WTC11 (cell line): ENCODE data around the gene BTBD9. TPM values are rescaled to one million over a fixed set of nuclear protein-coding genes. Genes with fewer than 3 reads are reported as not detected.

Experiments
- ATAC-seq: fragments of 200-7000 bp; cut with Tn5 transposase; 2 replicates; pipeline ENCODE4 v1.10.0; 2021; ENCODE audit warnings: mild to moderate bottlenecking, moderate library complexity
- CTCF ChIA-PET: fragments of 300-600 bp; sonication (Branson Sonifier 250); formaldehyde crosslinking; loops from one replicate; lab custom pipeline; 2021; ENCODE audit warnings: antibody characterized with exemption; lab: Charles Lee
- POLR2A ChIA-PET: fragments of 350-600 bp; sonication (Branson Sonifier 250); formaldehyde crosslinking; loops from one replicate; lab custom pipeline; 2021; ENCODE audit warnings: antibody characterized with exemption; lab: Charles Lee
- DNase-seq: peaks from one replicate; pipeline ENCODE4 v3.0.0; 2021; ENCODE audit warnings: low spot score
- H3K27ac Mint-ChIP-seq: 2 replicates; pipeline ENCODE4 v1.8.0; 2021; ENCODE audit warnings: mixed read lengths
- H3K27me3 Mint-ChIP-seq: 2 replicates; pipeline ENCODE4 v1.8.0; 2021; ENCODE audit warnings: low read depth, mild to moderate bottlenecking, moderate library complexity, mixed read lengths
- H3K36me3 Mint-ChIP-seq: 2 replicates; pipeline ENCODE4 v1.8.0; 2021; ENCODE audit warnings: mixed read lengths
- H3K4me1 Mint-ChIP-seq: 2 replicates; pipeline ENCODE4 v1.8.0; 2022; ENCODE audit warnings: mixed read lengths
- H3K4me3 Mint-ChIP-seq: 2 replicates; pipeline ENCODE4 v1.8.0; 2021; ENCODE audit warnings: mild to moderate bottlenecking, moderate library complexity, mixed read lengths
- H3K9me3 Mint-ChIP-seq: 2 replicates; pipeline ENCODE4 v1.8.0; 2021; ENCODE audit warnings: mixed read lengths
- AFF4 ChIP-seq: sonication (generic); formaldehyde crosslinking; IDR thresholded peaks from 2 replicates; pipeline ENCODE4 v1.8.1; 2023; ENCODE audit warnings: mild to moderate bottlenecking, missing genetic modification reagents, borderline replicate concordance
- FOXP1 ChIP-seq: sonication (generic); formaldehyde crosslinking; IDR thresholded peaks from 2 replicates; pipeline ENCODE4 v1.8.0; 2022; ENCODE audit warnings: missing genetic modification reagents, mild to moderate bottlenecking, moderate library complexity, borderline replicate concordance
- KAT7 ChIP-seq: sonication (generic); formaldehyde crosslinking; IDR thresholded peaks from 2 replicates; pipeline ENCODE4 v1.8.1; 2023; ENCODE audit warnings: missing genetic modification reagents, mild to moderate bottlenecking, borderline replicate concordance
- NR1H2 ChIP-seq: sonication (generic); formaldehyde crosslinking; IDR thresholded peaks from 2 replicates; pipeline ENCODE4 v1.9.0; 2021; ENCODE audit warnings: mild to moderate bottlenecking, moderate library complexity, missing genetic modification reagents
- ZNF263 ChIP-seq: sonication (generic); formaldehyde crosslinking; IDR thresholded peaks from 2 replicates; pipeline ENCODE4 v1.8.1; 2022; ENCODE audit warnings: low read depth, mild to moderate bottlenecking, moderate library complexity, missing genetic modification reagents
- ZNF416 ChIP-seq: fragments of 250-450 bp; sonication (Bioruptor Pico); IDR thresholded peaks from 2 replicates; pipeline ENCODE4 v1.9.0; 2021; ENCODE audit warnings: mild to moderate bottlenecking, inconsistent platforms
- ZSCAN18 ChIP-seq: fragments of 250-450 bp; sonication (Bioruptor Pico); IDR thresholded peaks from 2 replicates; pipeline ENCODE4 v2.1.2; 2022; ENCODE audit warnings: mild to moderate bottlenecking, moderate library complexity
- total RNA-seq: library from RNA; stranded (reverse); gene quantifications from 3 replicates; pipeline ENCODE4 v1.2.3, GENCODE V29; 2021
- TF ChIP-seq, protein P1 (sequence below): sonication (generic); formaldehyde crosslinking; IDR thresholded peaks from 2 replicates; pipeline ENCODE4 v1.8.0; 2023; ENCODE audit warnings: missing genetic modification reagents
- TF ChIP-seq, protein P2 (sequence below): sonication (generic); formaldehyde crosslinking; IDR thresholded peaks from 2 replicates; pipeline ENCODE4 v1.8.1; 2023; ENCODE audit warnings: mild to moderate bottlenecking, missing genetic modification reagents, moderate library complexity
- TF ChIP-seq, protein P3 (sequence below): sonication (generic); formaldehyde crosslinking; IDR thresholded peaks from 2 replicates; pipeline ENCODE4 v1.8.0; 2022; ENCODE audit warnings: missing genetic modification reagents

BTBD9 gene
- total RNA-seq, 1 experiment from 2014 or later: 4.2 TPM

DNA sequence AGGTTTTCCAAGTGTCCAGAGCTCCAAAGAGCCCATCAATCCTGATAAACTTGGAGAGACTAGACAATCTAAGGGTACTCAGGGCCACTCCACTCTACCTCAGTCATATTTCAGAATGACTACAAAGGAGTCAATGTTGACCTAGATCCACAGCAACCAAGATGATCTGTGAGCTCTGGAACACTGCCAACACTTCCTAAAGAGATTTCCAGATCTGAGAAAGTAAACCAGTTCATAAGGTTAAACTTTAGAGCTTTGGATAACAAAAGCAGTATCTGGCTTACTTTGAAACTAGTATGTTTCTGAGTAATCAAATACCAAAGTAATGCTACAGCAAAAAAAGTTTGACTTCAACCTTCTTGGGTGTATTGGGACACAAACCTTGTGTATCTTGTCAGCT, 122.7 kb downstream of the BTBD9 start:
- CTCF ChIA-PET: interaction anchor here (1.6 kb wide), 1 partner anchor 23 kb away, joined by 5 read pairs; no protein-coding TSS in a partner anchor
- ATAC-seq: no peak
- H3K36me3 Mint-ChIP-seq: no peaks in the 10 kb centered on the region

More for the DNA sequence above, 122.7 kb downstream of the BTBD9 start:
- no peak overlapping the region for H3K4me3 Mint-ChIP-seq
- no peak for TF ChIP-seq KAT7
- TF ChIP-seq, protein P1, sequence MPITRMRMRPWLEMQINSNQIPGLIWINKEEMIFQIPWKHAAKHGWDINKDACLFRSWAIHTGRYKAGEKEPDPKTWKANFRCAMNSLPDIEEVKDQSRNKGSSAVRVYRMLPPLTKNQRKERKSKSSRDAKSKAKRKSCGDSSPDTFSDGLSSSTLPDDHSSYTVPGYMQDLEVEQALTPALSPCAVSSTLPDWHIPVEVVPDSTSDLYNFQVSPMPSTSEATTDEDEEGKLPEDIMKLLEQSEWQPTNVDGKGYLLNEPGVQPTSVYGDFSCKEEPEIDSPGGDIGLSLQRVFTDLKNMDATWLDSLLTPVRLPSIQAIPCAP (CRISPR knock-in tag): no peak
- TF ChIP-seq ZSCAN18 (CRISPR knock-in tag): no peak
- TF ChIP-seq NR1H2 (CRISPR knock-in tag): no peak
- no peak for TF ChIP-seq FOXP1 (CRISPR knock-in tag)
- TF ChIP-seq AFF4: no peak
- no peak for TF ChIP-seq ZNF416 (CRISPR knock-in tag)
- TF ChIP-seq, protein P2, sequence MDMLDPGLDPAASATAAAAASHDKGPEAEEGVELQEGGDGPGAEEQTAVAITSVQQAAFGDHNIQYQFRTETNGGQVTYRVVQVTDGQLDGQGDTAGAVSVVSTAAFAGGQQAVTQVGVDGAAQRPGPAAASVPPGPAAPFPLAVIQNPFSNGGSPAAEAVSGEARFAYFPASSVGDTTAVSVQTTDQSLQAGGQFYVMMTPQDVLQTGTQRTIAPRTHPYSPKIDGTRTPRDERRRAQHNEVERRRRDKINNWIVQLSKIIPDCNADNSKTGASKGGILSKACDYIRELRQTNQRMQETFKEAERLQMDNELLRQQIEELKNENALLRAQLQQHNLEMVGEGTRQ (CRISPR knock-in tag): no peak
- no peak for TF ChIP-seq ZNF263 (CRISPR knock-in tag)
- TF ChIP-seq, protein P3, sequence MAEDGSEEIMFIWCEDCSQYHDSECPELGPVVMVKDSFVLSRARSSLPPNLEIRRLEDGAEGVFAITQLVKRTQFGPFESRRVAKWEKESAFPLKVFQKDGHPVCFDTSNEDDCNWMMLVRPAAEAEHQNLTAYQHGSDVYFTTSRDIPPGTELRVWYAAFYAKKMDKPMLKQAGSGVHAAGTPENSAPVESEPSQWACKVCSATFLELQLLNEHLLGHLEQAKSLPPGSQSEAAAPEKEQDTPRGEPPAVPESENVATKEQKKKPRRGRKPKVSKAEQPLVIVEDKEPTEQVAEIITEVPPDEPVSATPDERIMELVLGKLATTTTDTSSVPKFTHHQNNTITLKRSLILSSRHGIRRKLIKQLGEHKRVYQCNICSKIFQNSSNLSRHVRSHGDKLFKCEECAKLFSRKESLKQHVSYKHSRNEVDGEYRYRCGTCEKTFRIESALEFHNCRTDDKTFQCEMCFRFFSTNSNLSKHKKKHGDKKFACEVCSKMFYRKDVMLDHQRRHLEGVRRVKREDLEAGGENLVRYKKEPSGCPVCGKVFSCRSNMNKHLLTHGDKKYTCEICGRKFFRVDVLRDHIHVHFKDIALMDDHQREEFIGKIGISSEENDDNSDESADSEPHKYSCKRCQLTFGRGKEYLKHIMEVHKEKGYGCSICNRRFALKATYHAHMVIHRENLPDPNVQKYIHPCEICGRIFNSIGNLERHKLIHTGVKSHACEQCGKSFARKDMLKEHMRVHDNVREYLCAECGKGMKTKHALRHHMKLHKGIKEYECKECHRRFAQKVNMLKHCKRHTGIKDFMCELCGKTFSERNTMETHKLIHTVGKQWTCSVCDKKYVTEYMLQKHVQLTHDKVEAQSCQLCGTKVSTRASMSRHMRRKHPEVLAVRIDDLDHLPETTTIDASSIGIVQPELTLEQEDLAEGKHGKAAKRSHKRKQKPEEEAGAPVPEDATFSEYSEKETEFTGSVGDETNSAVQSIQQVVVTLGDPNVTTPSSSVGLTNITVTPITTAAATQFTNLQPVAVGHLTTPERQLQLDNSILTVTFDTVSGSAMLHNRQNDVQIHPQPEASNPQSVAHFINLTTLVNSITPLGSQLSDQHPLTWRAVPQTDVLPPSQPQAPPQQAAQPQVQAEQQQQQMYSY: no peak
- H3K27ac Mint-ChIP-seq: no peak overlapping the region
- H3K9me3 Mint-ChIP-seq: no peaks in the 10 kb centered on the region
- H3K27me3 Mint-ChIP-seq: no peaks in the 10 kb centered on the region
- POLR2A ChIA-PET: no interaction called here
- DNase-seq: no peak
- no peaks in the 10 kb centered on the region for H3K4me1 Mint-ChIP-seq
